Skeletal muscle cell (primary cell): ENCODE data around the gene ZNF225.
"Not testable (repeated sequence)": the region's sequence is repeated elsewhere in the genome, so short reads cannot be mapped to it uniquely, and the experiment has no call there.

Experiments
- DNase-seq: peaks from one replicate; pipeline ENCODE4 v3.0.0-alpha.2; 2010; ENCODE audit warnings: low read depth
- H3K4me3 ChIP-seq: 2 replicates; pipeline ENCODE4 v1.5.1; 2011; ENCODE audit warnings: low read depth, mild to moderate bottlenecking, control low read depth, low read length, moderate library complexity

The ZNF225 gene

GRCh38 chr19:44113138-44113783, at the start of gene ZNF225:
ZNF225 (plus strand) TSS chr19:44113399; CDS start chr19:44115828, 2,429 bp downstream.
- peak within 1 kb of the TSS; percentile 78 for H3K4me3 ChIP-seq
- DNase-seq, result peak; percentile 95

DNA sequence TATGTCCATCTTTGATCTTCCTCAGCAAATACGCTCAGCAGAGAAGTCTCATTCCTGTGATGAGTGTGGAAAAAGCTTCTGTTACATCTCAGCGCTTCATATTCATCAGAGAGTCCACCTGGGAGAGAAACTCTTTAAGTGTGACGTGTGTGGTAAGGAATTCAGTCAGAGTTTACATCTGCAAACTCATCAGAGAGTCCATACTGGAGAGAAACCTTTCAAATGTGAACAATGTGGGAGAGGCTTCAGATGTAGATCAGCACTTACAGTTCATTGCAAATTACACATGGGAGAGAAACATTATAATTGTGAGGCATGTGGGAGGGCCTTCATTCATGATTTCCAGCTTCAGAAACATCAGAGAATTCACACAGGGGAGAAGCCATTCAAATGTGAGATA, 46.9 kb upstream of the ZNF225 start:
- H3K4me3 ChIP-seq, result no peak overlapping the region
- no peak for DNase-seq

- no peak for DNase-seq
- no peak overlapping the region for H3K4me3 ChIP-seq
Measured at GRCh38 chr19:44069415-44069814, 43.8 kb upstream of the ZNF225 start.

DNA sequence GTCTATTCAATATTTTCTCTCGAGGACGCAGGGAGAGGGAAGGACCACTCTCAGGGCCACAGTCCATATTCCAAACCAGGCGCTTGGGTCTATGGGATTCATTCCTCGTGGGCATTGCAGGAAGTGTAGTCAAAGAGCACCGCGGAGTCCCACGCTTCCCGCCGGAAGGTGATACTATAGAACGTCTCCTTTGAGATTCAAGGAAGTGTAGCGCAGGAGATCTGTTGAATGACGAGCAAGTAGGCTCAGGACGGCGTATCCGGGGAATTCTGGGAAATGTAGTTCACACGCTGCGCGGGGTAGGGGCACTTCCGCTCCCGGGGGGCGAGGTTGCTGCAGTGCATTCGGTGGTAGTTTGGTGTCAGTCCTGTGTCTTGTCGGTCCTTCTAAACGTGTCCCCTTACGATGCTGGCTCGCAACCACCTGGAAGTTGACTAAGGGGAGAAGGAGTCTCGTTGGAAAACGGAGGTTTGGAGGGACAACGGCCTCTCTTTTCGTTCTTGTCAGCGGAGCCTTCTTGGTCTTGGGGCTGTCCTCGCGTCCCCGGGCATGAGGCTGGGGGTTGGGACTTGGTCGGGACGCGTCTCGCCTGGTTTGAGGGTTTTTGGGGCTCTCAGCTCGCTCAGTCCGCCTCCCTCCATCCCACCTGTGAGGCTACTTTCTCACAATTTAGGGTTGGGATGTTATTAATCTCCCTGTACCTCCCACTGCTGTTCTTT, 41.2 kb upstream of the ZNF225 start, which contains the start of gene ZNF284:
ZNF284 (plus strand) TSS at position 336 of the 719 bp plus-strand sequence. CDS start 4,231 bp downstream, outside the sequence.
- peak within 1 kb of the TSS; percentile 83 for H3K4me3 ChIP-seq
- DNase-seq, result peak; percentile 72

DNA sequence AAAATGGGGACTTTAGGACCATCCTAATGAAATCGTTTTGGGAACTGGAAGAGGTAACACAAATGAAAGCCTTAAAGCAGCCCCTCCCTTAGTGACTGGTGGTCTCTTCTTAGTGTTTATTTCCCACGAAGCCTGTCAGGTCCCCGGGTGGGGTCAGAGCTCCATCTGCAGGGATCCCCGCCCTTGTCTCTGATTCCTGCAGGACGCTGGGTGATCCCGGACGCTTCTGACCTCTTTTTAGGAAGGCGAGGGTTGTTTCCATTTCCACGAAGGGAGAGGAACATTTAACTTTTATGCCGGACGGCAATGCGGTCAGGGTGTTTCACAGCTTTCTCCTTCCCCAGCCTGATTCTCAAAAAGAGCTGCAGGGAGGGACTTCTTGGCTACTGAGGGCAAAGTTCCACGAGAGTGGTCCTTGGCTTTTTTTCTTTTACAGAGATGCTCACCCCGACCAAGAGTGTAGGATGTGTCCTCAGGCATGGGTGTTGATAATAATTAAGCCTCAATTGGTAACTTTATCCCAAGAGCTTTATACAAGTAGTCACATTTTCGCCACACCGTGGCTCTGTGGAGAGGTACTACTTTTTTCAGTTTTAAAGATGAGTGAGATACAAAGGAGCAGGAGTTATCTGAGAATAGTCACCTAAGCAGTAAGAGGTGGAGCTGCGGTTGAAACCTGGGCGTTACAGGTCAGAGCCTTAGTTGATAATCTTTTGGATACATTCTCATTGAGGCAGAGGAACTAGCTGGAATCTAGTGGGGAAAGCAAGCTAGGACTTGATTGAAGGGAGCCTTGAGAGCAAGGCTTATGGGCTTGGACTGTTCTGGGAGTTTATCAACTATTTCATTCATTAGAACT, 40.4 kb upstream of the ZNF225 start:
- peak overlapping the region; percentile 83 for H3K4me3 ChIP-seq
- DNase-seq, result no peak

- no peak for DNase-seq
- no peak overlapping the region for H3K4me3 ChIP-seq
Measured at GRCh38 chr19:44076325-44076724, 36.9 kb upstream of the ZNF225 start.

- DNase-seq, result no peak
Measured at GRCh38 chr19:44092108-44092507, 21.1 kb upstream of the ZNF225 start.

DNA sequence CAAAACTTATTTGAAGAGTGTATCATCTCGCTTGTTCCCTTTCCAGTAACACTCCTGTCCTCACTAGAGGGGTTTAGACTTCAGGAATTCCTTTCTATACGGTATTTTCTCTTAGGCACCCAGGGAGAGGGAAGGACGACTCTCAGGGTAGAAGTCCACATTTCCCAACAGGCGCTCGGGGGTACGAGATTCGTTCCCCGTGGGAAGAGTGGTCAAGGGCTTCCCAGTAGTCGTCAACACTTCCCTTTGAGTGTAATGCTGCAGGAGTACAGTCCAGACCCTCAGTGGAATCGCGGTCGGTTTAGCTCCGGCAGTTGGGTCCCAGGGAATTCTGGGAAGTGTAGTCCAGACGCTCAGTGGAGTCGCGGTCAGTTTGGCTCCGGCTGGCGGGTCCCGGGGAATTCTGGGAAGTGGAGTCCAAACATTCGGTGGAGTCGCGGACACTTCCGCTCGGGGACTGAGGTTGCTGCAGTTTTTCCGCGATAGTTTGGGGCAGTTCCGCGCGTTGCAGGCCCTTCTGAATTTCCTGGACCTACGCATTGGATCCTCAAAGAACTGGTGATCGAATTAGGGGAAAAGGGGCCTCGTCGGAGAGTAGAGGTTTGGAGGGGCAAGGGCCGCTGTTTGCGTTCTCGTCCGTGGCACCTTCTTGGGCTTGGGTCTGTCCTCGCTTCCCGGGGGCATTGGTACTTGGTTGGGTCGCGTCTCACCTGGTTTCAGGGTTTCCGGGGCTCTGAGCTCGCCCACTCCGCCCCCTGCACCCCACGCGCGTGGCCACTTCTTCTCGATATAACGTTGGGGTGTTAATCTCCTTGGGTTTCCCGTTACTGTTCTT, 19.1 kb upstream of the ZNF225 start, which contains the start of gene ZNF224:
ZNF224 (plus strand) TSS at position 431 of the 835 bp plus-strand sequence. CDS start 3,513 bp downstream, outside the sequence.
- peak within 1 kb of the TSS; percentile 78 for H3K4me3 ChIP-seq
- peak; percentile 64 for DNase-seq

More at GRCh38 chr19:44092108-44092507, 21.1 kb upstream of the ZNF225 start:
- H3K4me3 ChIP-seq, result no peak overlapping the region

DNA sequence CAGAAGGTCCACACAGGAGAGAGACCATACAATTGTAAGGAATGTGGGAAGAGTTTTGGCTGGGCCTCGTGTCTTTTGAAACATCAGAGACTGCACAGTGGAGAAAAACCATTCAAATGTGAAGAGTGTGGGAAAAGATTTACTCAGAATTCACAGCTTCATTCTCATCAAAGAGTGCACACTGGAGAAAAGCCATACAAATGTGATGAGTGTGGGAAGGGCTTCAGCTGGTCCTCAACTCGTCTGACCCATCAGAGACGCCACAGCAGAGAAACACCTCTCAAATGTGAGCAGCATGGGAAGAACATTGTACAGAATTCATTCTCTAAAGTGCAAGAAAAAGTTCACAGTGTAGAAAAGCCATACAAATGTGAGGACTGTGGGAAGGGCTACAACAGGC, 5.4 kb upstream of the ZNF225 start:
- DNase-seq, result no peak
- H3K4me3 ChIP-seq, result no peak overlapping the region

GRCh38 chr19:44109458-44109857, 3.7 kb upstream of the ZNF225 start:
- H3K4me3 ChIP-seq, result no peak overlapping the region

GRCh38 chr19:44111910-44112463, 1.2 kb upstream of the ZNF225 start:
- DNase-seq, result peak; percentile 58
- H3K4me3 ChIP-seq, result peak overlapping the region; percentile 78

More at GRCh38 chr19:44109458-44109857, 3.7 kb upstream of the ZNF225 start:
- DNase-seq, result no peak

DNA sequence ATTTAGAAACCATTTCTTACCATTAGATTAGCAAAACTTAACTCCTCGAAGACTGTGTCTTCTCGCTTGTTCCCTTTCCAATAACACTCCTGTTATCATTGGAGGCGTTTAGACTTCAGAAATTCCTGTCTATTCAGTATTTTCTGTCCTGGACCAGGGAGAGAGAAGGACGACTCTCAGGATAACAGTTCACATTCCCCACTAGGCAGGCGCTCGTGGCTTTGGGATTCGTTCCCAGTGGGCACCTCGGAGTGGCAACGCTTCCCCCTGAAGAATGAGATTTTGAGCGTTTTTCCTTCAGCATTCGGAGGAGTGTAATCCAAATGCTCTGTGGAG, 429 bp upstream of the ZNF225 start:
- no peak for DNase-seq
- H3K4me3 ChIP-seq, result peak overlapping the region; percentile 78

DNA sequence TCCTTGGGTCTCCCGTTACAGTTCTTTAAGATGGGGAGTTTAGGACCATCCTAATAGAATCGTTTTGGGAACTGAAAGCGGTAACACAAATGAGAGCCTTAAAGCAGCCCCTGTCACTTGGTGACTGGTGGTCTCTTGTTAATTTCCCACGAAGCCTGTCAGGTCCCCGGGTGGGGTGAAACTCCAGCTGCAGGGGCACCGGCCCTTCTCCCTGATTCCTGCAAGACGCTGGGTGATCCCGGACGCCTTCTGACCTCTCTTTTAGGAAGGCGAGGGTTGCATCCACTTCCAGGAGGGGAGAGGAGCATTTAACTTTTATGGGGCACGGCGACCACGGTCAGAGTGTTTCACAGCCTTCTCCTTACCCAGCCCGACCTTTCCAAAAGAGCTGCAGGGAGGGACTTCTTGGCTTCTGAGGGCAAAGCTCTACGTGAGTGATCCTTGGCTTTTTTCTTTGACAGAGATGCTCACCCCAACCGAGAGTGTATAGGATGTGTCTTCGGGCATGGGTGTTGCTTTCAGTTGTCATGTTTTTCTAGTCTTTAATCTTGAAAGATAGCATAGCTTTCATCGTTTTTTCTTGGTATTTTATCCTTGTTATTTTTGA, 688 bp downstream of the ZNF225 start:
- DNase-seq, result no peak
- H3K4me3 ChIP-seq, result peak overlapping the region; percentile 78

GRCh38 chr19:44121162-44121561, 8.0 kb downstream of the ZNF225 start:
- H3K4me3 ChIP-seq, DNase-seq: not testable (repeated sequence)

DNA sequence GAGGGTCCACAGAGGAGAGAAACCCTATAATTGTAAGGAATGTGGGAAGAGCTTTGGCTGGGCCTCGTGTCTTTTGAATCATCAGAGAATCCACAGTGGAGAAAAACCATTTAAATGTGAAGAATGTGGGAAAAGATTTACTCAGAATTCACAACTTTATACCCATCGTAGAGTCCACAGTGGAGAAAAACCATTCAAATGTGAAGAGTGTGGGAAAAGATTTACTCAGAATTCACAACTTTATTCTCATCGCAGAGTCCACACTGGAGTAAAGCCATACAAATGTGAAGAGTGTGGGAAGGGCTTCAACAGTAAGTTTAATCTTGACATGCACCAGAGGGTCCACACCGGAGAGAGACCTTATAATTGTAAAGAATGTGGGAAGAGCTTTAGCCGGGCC, 18.8 kb downstream of the ZNF225 start:
- H3K4me3 ChIP-seq, result no peak overlapping the region
- no peak for DNase-seq

DNA sequence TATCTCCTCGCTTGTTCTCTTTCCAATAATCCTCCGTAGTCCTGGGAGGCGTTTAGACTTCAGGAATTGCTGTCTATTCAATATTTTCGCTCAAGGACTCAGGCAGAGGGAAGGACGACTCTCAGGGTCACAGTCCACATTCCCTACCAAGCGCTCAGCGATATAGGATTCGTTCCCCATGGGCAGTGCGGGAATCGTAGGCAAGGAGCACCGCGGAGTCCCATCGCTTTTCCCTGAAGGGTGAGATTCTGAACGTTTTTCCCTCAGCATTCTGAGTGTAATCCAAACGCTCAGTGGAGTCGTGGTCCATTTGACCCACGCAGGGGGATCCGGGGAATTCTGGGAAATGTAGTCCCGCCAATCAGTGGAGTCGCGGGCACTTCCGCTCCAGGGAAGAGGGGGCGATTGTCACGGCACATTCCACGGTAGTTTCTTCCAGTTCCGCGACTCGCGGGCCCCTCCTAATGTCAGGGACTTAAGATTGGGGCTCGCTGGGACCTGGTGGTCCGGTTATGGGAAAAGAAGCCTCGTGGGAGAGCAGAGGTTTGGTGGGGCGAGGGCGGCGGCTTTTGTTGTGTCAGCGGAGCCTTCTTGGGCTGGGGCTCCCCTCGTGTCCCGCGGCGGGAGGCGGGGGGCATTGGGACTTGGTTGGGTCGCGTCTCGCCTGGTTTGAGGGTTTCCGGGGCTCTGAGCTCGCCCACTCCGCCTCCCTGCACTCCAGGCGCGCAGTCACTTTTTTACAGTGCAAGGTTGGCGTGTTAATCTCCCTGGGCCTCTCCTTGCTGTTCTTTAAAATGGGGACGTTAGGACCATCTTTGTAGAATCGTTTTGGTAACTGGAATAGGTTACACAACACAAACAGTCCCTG, 28.2 kb downstream of the ZNF225 start, which contains the start of gene ZNF234:
ZNF234 (plus strand) TSS at position 364 of the 868 bp plus-strand sequence. CDS start 3,079 bp downstream, outside the sequence.
- DNase-seq, result peak; percentile 56
- H3K4me3 ChIP-seq, result peak within 1 kb of the TSS; percentile 92

DNA sequence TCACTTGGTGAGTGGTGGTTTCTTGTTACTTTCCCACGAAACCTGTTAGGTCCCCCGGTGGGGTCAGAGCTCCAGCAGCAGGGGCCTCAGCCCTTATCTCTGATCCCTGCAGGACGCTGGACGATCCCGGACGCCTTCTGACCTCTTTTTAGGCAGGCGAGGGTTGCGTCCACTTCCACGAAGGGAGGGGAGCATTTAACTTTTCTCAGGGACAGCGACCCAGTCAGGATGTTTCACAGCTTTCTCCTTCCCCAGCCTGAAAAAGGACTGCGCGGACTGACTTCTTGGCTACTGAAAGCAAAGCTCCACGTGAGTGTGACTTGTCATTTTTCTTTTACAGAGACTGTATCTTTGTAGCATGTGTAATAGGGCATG, 28.8 kb downstream of the ZNF225 start:
- H3K4me3 ChIP-seq, result peak overlapping the region; percentile 92
- DNase-seq, result no peak
